Adipocyte (in vitro differentiated cells): ENCODE data around the gene CYP4B1.
"Not testable (repeated sequence)": the region's sequence is repeated elsewhere in the genome, so short reads cannot be mapped to it uniquely, and the experiment has no call there.

Source experiments
- DNase-seq: peaks from one replicate; pipeline ENCODE4 v3.0.0-alpha.2; 2015; ENCODE audit warnings: low read depth
- H3K27me3 ChIP-seq: replicated peaks from 2 replicates; pipeline ENCODE4 v1.7.0; 2013; ENCODE audit warnings: mild to moderate bottlenecking, low read length, moderate library complexity; ENCODE audit not compliant: control insufficient read depth, insufficient read depth
- H3K36me3 ChIP-seq: 2 replicates; pipeline ENCODE4 v1.7.0; 2013; ENCODE audit warnings: low read length, mild to moderate bottlenecking, moderate library complexity; ENCODE audit not compliant: control insufficient read depth, insufficient read depth, severe bottlenecking
- H3K4me1 ChIP-seq: 2 replicates; pipeline ENCODE4 v1.7.0; 2013; ENCODE audit warnings: mild to moderate bottlenecking, low read length, moderate library complexity; ENCODE audit not compliant: control insufficient read depth, insufficient read depth
- H3K4me3 ChIP-seq: 2 replicates; pipeline ENCODE4 v1.7.0; 2013; ENCODE audit warnings: mild to moderate bottlenecking, low read length, moderate library complexity
- H3K9ac ChIP-seq: 2 replicates; pipeline ENCODE4 v1.7.0; 2013; ENCODE audit warnings: mild to moderate bottlenecking, low read length, moderate library complexity
- H3K9me3 ChIP-seq: 2 replicates; pipeline ENCODE4 v1.7.0; 2013; ENCODE audit warnings: mild to moderate bottlenecking, low read length, moderate library complexity; ENCODE audit not compliant: control insufficient read depth

CYP4B1 gene

DNA sequence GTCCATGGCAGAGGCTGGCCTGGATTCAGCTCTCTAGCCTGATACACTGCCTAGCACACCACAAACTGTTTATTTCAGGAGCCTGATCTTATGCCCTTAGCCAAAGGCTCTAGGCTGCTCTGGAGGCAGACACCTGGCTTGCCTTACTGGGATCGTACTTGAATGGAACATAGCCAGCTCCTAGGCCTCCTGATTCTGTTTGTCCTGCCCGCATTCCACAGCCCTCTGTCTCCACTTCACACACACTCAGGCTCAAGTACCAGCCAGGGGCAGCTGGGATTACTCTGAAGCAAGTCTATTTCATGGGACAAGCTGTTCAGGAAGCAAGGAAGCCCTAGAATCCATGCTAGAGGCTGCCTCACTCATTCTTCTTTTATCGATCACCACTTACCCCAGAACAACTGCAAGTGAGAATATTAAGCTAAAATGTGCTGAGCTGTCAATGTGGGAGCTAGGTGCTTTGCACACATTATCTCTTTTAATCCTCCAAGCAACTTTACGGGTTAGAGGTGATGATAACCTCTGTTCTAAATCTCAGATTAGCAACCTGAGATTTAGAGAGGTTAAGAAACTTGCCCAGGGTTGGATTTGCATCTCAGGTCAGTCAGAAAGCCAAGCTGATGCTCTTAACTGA lies 31.1 kb upstream of the CYP4B1 start:
- peaks cover 6% of the 10 kb centered on the region for H3K27me3 ChIP-seq
- no peak overlapping the region for H3K4me3 ChIP-seq
- H3K9me3 ChIP-seq = peaks cover 41% of the 10 kb centered on the region
- DNase-seq = no peak
- H3K36me3 ChIP-seq = no peaks in the 10 kb centered on the region
- no peaks in the 10 kb centered on the region for H3K4me1 ChIP-seq
- H3K9ac ChIP-seq = no peak overlapping the region

DNA sequence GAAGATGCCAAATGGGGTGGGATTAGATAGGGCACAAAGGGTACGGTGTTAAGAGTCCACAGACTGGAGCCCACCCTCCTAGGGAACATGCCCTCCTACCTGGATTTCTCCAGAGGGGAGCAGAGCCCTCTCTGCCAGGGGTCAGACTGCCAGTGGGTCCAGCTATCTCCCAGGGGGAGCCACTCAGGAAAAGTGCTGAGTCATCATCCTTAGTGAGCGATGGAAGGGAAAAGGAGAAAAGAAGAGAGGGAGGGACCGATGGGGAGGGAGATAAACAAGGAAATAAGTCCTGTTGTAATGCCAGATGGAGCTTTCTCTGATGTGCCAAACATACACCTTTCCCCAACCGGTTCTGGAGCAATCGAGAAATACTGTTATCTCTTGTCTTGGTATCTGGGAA lies 30.4 kb upstream of the CYP4B1 start:
- H3K9ac ChIP-seq = no peak overlapping the region
- no peak overlapping the region for H3K4me3 ChIP-seq
- H3K27me3 ChIP-seq = peaks cover 5% of the 10 kb centered on the region
- no peak for DNase-seq
- no peaks in the 10 kb centered on the region for H3K4me1 ChIP-seq
- peaks cover 43% of the 10 kb centered on the region for H3K9me3 ChIP-seq
- no peaks in the 10 kb centered on the region for H3K36me3 ChIP-seq

- Histone ChIP-seq H3K36me3 (no peaks in the 10 kb centered on the region), H3K4me1 (no peaks in the 10 kb centered on the region), H3K9me3 (peaks cover 44% of the 10 kb centered on the region), H3K9ac (no peak overlapping the region), H3K4me3 (no peak overlapping the region), H3K27me3 (no peaks in the 10 kb centered on the region)
- DNase-seq = no peak
These were observed 29.7 kb upstream of the CYP4B1 start for GRCh38 chr1:46769028-46769740.

- Histone ChIP-seq H3K4me3 (no peak overlapping the region), H3K9ac (no peak overlapping the region), H3K9me3 (peaks cover 48% of the 10 kb centered on the region), H3K27me3 (no peaks in the 10 kb centered on the region), H3K36me3 (no peaks in the 10 kb centered on the region), H3K4me1 (no peaks in the 10 kb centered on the region)
- no peak for DNase-seq
These were observed 28.3 kb upstream of the CYP4B1 start for GRCh38 chr1:46770541-46770940.

GRCh38 chr1:46772571-46772970 lies 26.3 kb upstream of the CYP4B1 start:
- no peak for DNase-seq
- Histone ChIP-seq H3K9ac (no peak overlapping the region), H3K4me3 (no peak overlapping the region), H3K4me1 (no peaks in the 10 kb centered on the region), H3K36me3 (no peaks in the 10 kb centered on the region), H3K27me3 (no peaks in the 10 kb centered on the region), H3K9me3 (peaks cover 48% of the 10 kb centered on the region)

GRCh38 chr1:46774297-46774696 lies 24.5 kb upstream of the CYP4B1 start:
- H3K27me3 ChIP-seq = no peaks in the 10 kb centered on the region
- H3K4me1 ChIP-seq = no peaks in the 10 kb centered on the region
- no peak overlapping the region for H3K4me3 ChIP-seq
- no peak for DNase-seq
- no peak overlapping the region for H3K9ac ChIP-seq
- H3K36me3 ChIP-seq = no peaks in the 10 kb centered on the region
- peaks cover 43% of the 10 kb centered on the region for H3K9me3 ChIP-seq

DNA sequence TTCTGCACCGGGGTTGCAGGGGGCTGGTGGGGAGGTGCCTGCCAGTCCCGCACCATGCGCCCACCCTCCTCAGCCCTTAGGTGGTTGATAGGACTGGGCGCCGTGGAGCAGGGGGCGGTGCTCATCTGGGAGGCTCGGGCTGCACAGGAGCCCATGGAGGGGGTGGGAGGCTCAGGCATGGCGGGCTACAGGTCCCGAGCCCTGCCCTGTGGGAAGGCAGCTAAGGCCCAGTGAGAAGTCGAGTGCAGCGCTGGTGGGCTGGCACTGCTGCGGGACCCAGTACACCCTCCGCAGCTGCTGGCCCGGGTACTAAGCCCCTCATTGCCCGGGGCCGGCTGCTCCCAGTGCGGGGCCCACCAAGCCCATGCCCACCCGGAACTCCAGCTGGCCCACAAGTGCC lies 20.4 kb upstream of the CYP4B1 start:
- not testable (repeated sequence) for H3K36me3 ChIP-seq, H3K4me3 ChIP-seq, H3K9ac ChIP-seq, H3K4me1 ChIP-seq, H3K27me3 ChIP-seq, DNase-seq, H3K9me3 ChIP-seq

DNA sequence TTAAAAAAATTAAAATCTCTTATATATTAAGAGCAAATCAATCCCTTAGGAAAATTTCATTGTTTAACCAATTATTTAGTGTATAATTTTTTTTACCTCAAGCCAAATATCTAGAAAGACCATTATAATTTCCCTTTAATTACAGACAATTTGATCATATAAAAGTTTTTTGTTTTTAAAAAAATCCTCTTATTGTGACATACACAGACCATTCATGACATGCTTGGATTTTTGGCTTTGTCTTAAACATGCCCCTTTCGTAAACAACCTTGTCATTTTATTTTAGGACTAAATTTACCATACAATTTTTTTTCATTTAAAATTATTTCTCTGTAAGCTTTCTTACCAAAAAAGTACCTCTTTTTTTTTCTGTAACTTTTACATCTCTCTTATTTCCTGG lies 14.2 kb upstream of the CYP4B1 start:
- Histone ChIP-seq H3K9ac (no peak overlapping the region), H3K36me3 (no peaks in the 10 kb centered on the region), H3K9me3 (peaks cover 16% of the 10 kb centered on the region), H3K4me3 (no peak overlapping the region), H3K4me1 (no peaks in the 10 kb centered on the region), H3K27me3 (no peaks in the 10 kb centered on the region)
- DNase-seq = no peak

DNA sequence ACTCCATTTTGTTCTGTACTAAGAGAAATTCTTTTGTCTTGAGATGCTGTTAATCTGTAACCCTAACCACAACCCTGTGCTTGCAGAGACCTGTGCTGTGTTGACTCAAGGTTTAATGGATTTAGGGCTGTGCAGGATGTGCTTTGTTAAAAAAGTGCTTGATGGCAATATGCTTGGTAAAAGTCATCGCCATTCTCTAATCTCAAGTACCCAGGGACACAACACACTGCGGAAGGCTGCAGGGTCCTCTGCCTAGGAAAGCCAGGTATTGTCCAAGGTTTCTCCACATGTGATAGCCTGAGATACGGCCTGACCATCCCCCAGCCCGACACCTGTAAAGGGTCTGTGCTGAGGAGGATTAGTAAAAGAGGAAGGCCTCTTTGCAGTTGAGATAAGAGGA lies 10.2 kb upstream of the CYP4B1 start:
- not testable (repeated sequence) for H3K36me3 ChIP-seq, H3K4me3 ChIP-seq, DNase-seq, H3K4me1 ChIP-seq, H3K27me3 ChIP-seq, H3K9ac ChIP-seq
- H3K9me3 ChIP-seq = peaks cover 16% of the 10 kb centered on the region

GRCh38 chr1:46790446-46791101 lies 8.3 kb upstream of the CYP4B1 start:
- Histone ChIP-seq H3K27me3 (no peaks in the 10 kb centered on the region), H3K9me3 (no peaks in the 10 kb centered on the region), H3K4me3 (no peak overlapping the region), H3K36me3 (no peaks in the 10 kb centered on the region), H3K9ac (no peak overlapping the region), H3K4me1 (no peaks in the 10 kb centered on the region)
- no peak for DNase-seq

DNA sequence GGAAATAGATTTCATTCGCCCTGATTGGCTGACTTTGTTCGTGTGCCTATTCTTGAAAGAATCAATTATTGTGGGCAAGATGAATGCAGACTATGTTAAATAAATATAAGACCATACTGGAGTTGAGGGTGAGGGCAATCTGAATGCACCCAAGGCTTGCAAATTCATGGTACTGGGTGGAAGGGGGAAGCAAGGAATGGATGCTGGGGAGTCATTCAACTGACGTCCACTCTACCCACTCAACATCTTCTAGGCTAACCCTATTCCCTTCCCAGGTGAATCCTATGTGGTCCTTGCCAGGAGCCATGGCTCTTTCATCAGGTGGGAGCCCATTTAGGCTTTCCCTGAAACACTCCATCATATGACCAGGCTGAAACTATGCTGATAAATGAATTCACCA lies 5.7 kb upstream of the CYP4B1 start:
- no peaks in the 10 kb centered on the region for H3K27me3 ChIP-seq
- H3K4me1 ChIP-seq = no peaks in the 10 kb centered on the region
- DNase-seq = no peak
- no peak overlapping the region for H3K4me3 ChIP-seq
- no peak overlapping the region for H3K9ac ChIP-seq
- H3K36me3 ChIP-seq = no peaks in the 10 kb centered on the region
- H3K9me3 ChIP-seq = no peaks in the 10 kb centered on the region
